GM23248 (cell line): ENCODE results near the gene VKORC1. TPM values are rescaled to one million over a fixed set of nuclear protein-coding genes. Genes with fewer than 3 reads are reported as not detected.

Source experiments
- DNase-seq: peaks from one replicate; pipeline ENCODE4 v3.0.0-alpha.2; 2015
- H2AFZ ChIP-seq: fragments of 200-600 bp; sonication (generic); 2 replicates; pipeline ENCODE4 v1.6.1; 2016; ENCODE audit warnings: antibody characterized with exemption
- H3F3A ChIP-seq: fragments of 200-600 bp; sonication (generic); 2 replicates; pipeline ENCODE4 v1.6.1; 2016; ENCODE audit warnings: mild to moderate bottlenecking, antibody characterized with exemption, mixed run types; ENCODE audit not compliant: insufficient read depth
- H3K27ac ChIP-seq: fragments of 200-600 bp; sonication (generic); 2 replicates; pipeline ENCODE4 v1.5.1; 2016; ENCODE audit warnings: mild to moderate bottlenecking
- H3K27me3 ChIP-seq: fragments of 200-600 bp; sonication (generic); replicated peaks from 2 replicates; pipeline ENCODE4 v1.6.1; 2016; ENCODE audit warnings: mild to moderate bottlenecking; ENCODE audit not compliant: insufficient read depth
- H3K36me3 ChIP-seq: fragments of 200-600 bp; sonication (generic); 2 replicates; pipeline ENCODE4 v1.6.1; 2016; ENCODE audit warnings: low read depth, mild to moderate bottlenecking
- H3K4me1 ChIP-seq: fragments of 200-600 bp; sonication (generic); 2 replicates; pipeline ENCODE4 v1.6.1; 2016; ENCODE audit warnings: mild to moderate bottlenecking; ENCODE audit not compliant: insufficient read depth
- H3K4me2 ChIP-seq: fragments of 200-600 bp; sonication (generic); one replicate; pipeline ENCODE4 v1.6.1; 2016; ENCODE audit warnings: mild to moderate bottlenecking; ENCODE audit not compliant: unreplicated experiment
- H3K4me3 ChIP-seq: fragments of 200-600 bp; sonication (generic); 2 replicates; pipeline ENCODE4 v1.5.1; 2016; ENCODE audit warnings: mild to moderate bottlenecking
- H3K79me2 ChIP-seq: fragments of 200-600 bp; sonication (generic); 2 replicates; pipeline ENCODE4 v1.6.1; 2016; ENCODE audit warnings: mild to moderate bottlenecking; ENCODE audit not compliant: insufficient read depth
- H3K9ac ChIP-seq: fragments of 200-600 bp; sonication (generic); 2 replicates; pipeline ENCODE4 v1.6.1; 2016; ENCODE audit warnings: mild to moderate bottlenecking
- H3K9me2 ChIP-seq: fragments of 200-600 bp; sonication (generic); 2 replicates; pipeline ENCODE4 v1.6.1; 2016; ENCODE audit warnings: mixed run types, mild to moderate bottlenecking, moderate library complexity; ENCODE audit not compliant: insufficient read depth
- H3K9me3 ChIP-seq: fragments of 200-600 bp; sonication (generic); one replicate; pipeline ENCODE4 v1.6.1; 2017; ENCODE audit warnings: low read depth
- H4K20me1 ChIP-seq: fragments of 200-600 bp; sonication (generic); 2 replicates; pipeline ENCODE4 v1.6.0; 2016; ENCODE audit not compliant: insufficient read depth
- EZH2 ChIP-seq: fragments of 200-600 bp; sonication (generic); IDR thresholded peaks from 2 replicates; pipeline ENCODE4 v1.6.1; 2018; ENCODE audit warnings: antibody characterized with exemption, mild to moderate bottlenecking; ENCODE audit not compliant: insufficient read depth, poor library complexity, severe bottlenecking
- EZH2phosphoT487 ChIP-seq: fragments of 200-600 bp; sonication (generic); IDR thresholded peaks from 2 replicates; pipeline ENCODE4 v1.6.1; 2018; ENCODE audit warnings: antibody characterized with exemption, moderate library complexity, mild to moderate bottlenecking, low read depth; ENCODE audit not compliant: insufficient read depth
- WGBS, 2 experiments: methylation state at CpG; one replicate each; pipeline ENCODE4 v1.1.6; 2015 to 2017; ENCODE audit warnings: low lambda C conversion rate in 2 of 2, low coverage in 1 of 2; ENCODE audit errors: missing lambda C conversion rate in 2 of 2; 5-methylcytosine and 5-hydroxymethylcytosine counted together
- in situ Hi-C: fragments of 300-500 bp; cut with MboI; formaldehyde crosslinking; loops from 2 replicates; pipeline ENCODE4 v1.15.0; 2020
- polyA plus RNA-seq: library from polyadenylated mRNA; unstranded; fragments of >200 nt; fragmentation: Nextera tagmentation; extraction: Ambion mirVana; gene quantifications from 2 replicates; pipeline ENCODE4 v1.2.1, GENCODE V29; 2016
- total RNA-seq: library from RNA; depleted of rRNA; stranded (reverse); fragments of >200 nt; shearing (Covaris generic); gene quantifications from 2 replicates; pipeline ENCODE4 v1.2.3, GENCODE V29; 2014

Gene VKORC1
- total and polyA plus RNA-seq, 2 experiments from 2014 or later = 480 to 535 TPM

- in situ Hi-C loops = no loop called here
- Histone ChIP-seq H3K4me1 (peaks cover 5% of the 10 kb centered on the region; the same call in 1 of the 2 replicates), H3K4me3 (no peak overlapping the region), H3K27ac (no peak overlapping the region), H3K9ac (no peak overlapping the region), H3K9me2 (no peaks in the 10 kb centered on the region), H3K4me2 (no peak overlapping the region), H3K79me2 (peaks cover 82% of the 10 kb centered on the region), H3K36me3 (peaks cover 2% of the 10 kb centered on the region; the same call in 1 of the 2 replicates), H3F3A (no peaks in the 10 kb centered on the region), H2AFZ (no peak overlapping the region), H4K20me1 (no peaks in the 10 kb centered on the region), H3K9me3 (no peaks in the 10 kb centered on the region), H3K27me3 (no peaks in the 10 kb centered on the region)
- TF ChIP-seq EZH2phosphoT487 = no peak
- no peak for TF ChIP-seq EZH2
- DNase-seq = no peak
- 89 to 91% methylated on average over 15 of the region's 15 CpGs for whole genome bisulfite sequencing, 2 experiments
Observed at GRCh38 chr16:31078597-31079341, 15.8 kb downstream of the VKORC1 start.

GRCh38 chr16:31077592-31078396 lies 16.8 kb downstream of the VKORC1 start:
- Histone ChIP-seq H3K27me3 (no peaks in the 10 kb centered on the region), H2AFZ (no peak overlapping the region), H3K9me3 (no peaks in the 10 kb centered on the region), H3K4me3 (no peak overlapping the region), H3K4me2 (no peak overlapping the region), H4K20me1 (no peaks in the 10 kb centered on the region), H3K79me2 (peaks cover 82% of the 10 kb centered on the region), H3K9ac (no peak overlapping the region), H3K27ac (no peak overlapping the region), H3K4me1 (peaks cover 5% of the 10 kb centered on the region; the same call in 1 of the 2 replicates), H3F3A (peaks cover 2% of the 10 kb centered on the region; the same call in 1 of the 2 replicates), H3K9me2 (no peaks in the 10 kb centered on the region), H3K36me3 (peaks cover 2% of the 10 kb centered on the region; the same call in 1 of the 2 replicates)
- WGBS, 2 experiments = 92% methylated on average over 30 of the region's 30 CpGs
- TF ChIP-seq EZH2 (no peak), EZH2phosphoT487 (no peak)
- in situ Hi-C loops = no loop called here
- no peak for DNase-seq

GRCh38 chr16:31077024-31077423 lies 17.6 kb downstream of the VKORC1 start:
- TF ChIP-seq EZH2 = no peak
- no peak for TF ChIP-seq EZH2phosphoT487
- Histone ChIP-seq H3K4me1 (peaks cover 8% of the 10 kb centered on the region; the same call in 1 of the 2 replicates), H3K36me3 (peaks cover 2% of the 10 kb centered on the region; the same call in 1 of the 2 replicates), H3K4me3 (no peak overlapping the region), H3F3A (peaks cover 10% of the 10 kb centered on the region), H4K20me1 (no peaks in the 10 kb centered on the region), H3K4me2 (no peak overlapping the region), H3K9ac (no peak overlapping the region), H3K27ac (no peak overlapping the region), H3K79me2 (peaks cover 82% of the 10 kb centered on the region), H3K9me2 (no peaks in the 10 kb centered on the region), H3K27me3 (no peaks in the 10 kb centered on the region), H3K9me3 (no peaks in the 10 kb centered on the region), H2AFZ (no peak overlapping the region)
- WGBS, 2 experiments = 98 to 99% methylated on average over 12 to 13 of the region's 13 CpGs
- no peak for DNase-seq
- in situ Hi-C loops = no loop called here

GRCh38 chr16:31076319-31076718 lies 18.3 kb downstream of the VKORC1 start:
- in situ Hi-C loops = no loop called here
- H2AFZ ChIP-seq = no peak overlapping the region
- no peaks in the 10 kb centered on the region for H3K27me3 ChIP-seq
- peaks cover 86% of the 10 kb centered on the region for H3K79me2 ChIP-seq
- no peak for DNase-seq
- TF ChIP-seq EZH2phosphoT487 (no peak), EZH2 (no peak)
- 55 to 61% methylated on average over 16 of the region's 16 CpGs for WGBS, 2 experiments
- no peak overlapping the region for H3K9ac ChIP-seq
- H3K9me3 ChIP-seq = no peaks in the 10 kb centered on the region
- H3F3A ChIP-seq = peaks cover 17% of the 10 kb centered on the region
- peaks cover 2% of the 10 kb centered on the region; the same call in 1 of the 2 replicates for H3K36me3 ChIP-seq
- no peaks in the 10 kb centered on the region for H4K20me1 ChIP-seq
- no peak overlapping the region for H3K27ac ChIP-seq
- H3K4me3 ChIP-seq = no peak overlapping the region
- no peaks in the 10 kb centered on the region for H3K9me2 ChIP-seq
- peaks cover 15% of the 10 kb centered on the region for H3K4me1 ChIP-seq
- H3K4me2 ChIP-seq = no peak overlapping the region
